Ovary (tissue), 9 donors: ENCODE measurements around the gene NOD1. TPM values are rescaled to one million over a fixed set of nuclear protein-coding genes. Genes with fewer than 3 reads are reported as not detected.

Experiments
- DNase-seq, 5 donors: peaks; one replicate each; pipeline ENCODE4 v3.0.0-alpha.2; 2019 to 2020
- H3K27ac ChIP-seq, 2 donors: fragments of 200-600 bp; one replicate each; pipeline versions ENCODE4 v1.5.1 to v1.8.0; 2019 to 2022
- H3K27me3 ChIP-seq: fragments of 200-600 bp; one replicate; pipeline ENCODE4 v1.8.0; 2022
- H3K36me3 ChIP-seq: fragments of 200-600 bp; sonication (generic); one replicate; pipeline ENCODE4 v1.5.1; 2019
- H3K4me1 ChIP-seq: one replicate; pipeline ENCODE4 v1.8.1; 2013; ENCODE audit warnings: mild to moderate bottlenecking, moderate library complexity; ENCODE audit not compliant: insufficient read depth
- H3K4me3 ChIP-seq: fragments of 200-600 bp; sonication (generic); one replicate; pipeline ENCODE4 v1.5.1; 2017
- H3K9me3 ChIP-seq, 2 donors: fragments of 200-600 bp in 1 of 2; sonication (generic) in 1 of 2; one replicate each; pipeline versions ENCODE4 v1.5.1 to v1.8.1; 2013 to 2019; ENCODE audit warnings: mild to moderate bottlenecking in 1 of 2, moderate library complexity in 1 of 2
- EP300 ChIP-seq: sonication (generic); formaldehyde crosslinking; IDR thresholded peaks from one replicate; pipeline ENCODE4 v1.6.1; 2017; ENCODE audit warnings: antibody characterized with exemption
- POLR2A ChIP-seq: fragments of 450-650 bp; IDR thresholded peaks from one replicate; pipeline ENCODE4 v1.6.1; 2017; ENCODE audit warnings: antibody characterized with exemption, mild to moderate bottlenecking, moderate library complexity
- WGBS, 3 donors: extraction: QIAGEN DNeasy Blood & Tissue Kit in 1 of 3; methylation state at CpG; one replicate each; pipeline versions ENCODE4 v1.1.5 to v1.1.7; 2013 to 2017; 5-methylcytosine and 5-hydroxymethylcytosine counted together
- intact Hi-C, 4 donors: fragments of 100-400 bp; cut with DNase I; formaldehyde crosslinking; loops; one replicate each; pipeline versions ENCODE4 v1.11.0 to v1.15.1; 2022 to 2023
- polyA plus RNA-seq, 2 donors: library from polyadenylated mRNA; stranded (reverse); fragments of 200-250 nt in 1 of 2; fragments of 350-450 nt in 1 of 2; fragmentation: Illumina TruSeq in 1 of 2; extraction: RNeasy Lipid Tissue Mini Kit (QIAGEN cat#74804) in 1 of 2; gene quantifications; one replicate each; pipeline ENCODE4 v1.2.3, GENCODE V29; 2013 to 2014
- total RNA-seq, 7 donors: library from RNA; depleted of rRNA in 2 of 7; stranded (reverse); fragments of >200 nt in 2 of 7; fragmentation: NEBNext Ultra II Directional in 3 of 7; extraction: Animal tissue kit (Norgen Biotek cat#: 25700) in 3 of 7; gene quantifications; one replicate each; pipeline versions ENCODE4 v1.1.0 to v1.2.4, GENCODE V29; 2016 to 2023
- TF ChIP-seq, protein P1 (sequence below), 3 donors: fragments of 450-650 bp in 2 of 3; fragments of 200-600 bp in 1 of 3; IDR thresholded peaks; one replicate each; pipeline versions ENCODE4 v1.5.1 to v1.8.0; 2016 to 2022; ENCODE audit warnings: antibody characterized with exemption in 3 of 3, mild to moderate bottlenecking in 1 of 3
- donor health status: DM: no; HTN: no; CAD: no; lungs with moderate emphysema.
- donor health status: DM: no; HTN: no; CAD: no.
- donor health status: Bipolar disorder and iron deficiency.
- donor health status: DM: yes; HTN: yes; CAD: no.
- donor health status: DM: no; HTN: no; CAD: no.
- donor health status: DM: yes; HTN: yes; CAD: no.

Gene NOD1
- total and polyA plus RNA-seq, 9 donors, result 15.2 to 33.5 (median 20.5) TPM

DNA sequence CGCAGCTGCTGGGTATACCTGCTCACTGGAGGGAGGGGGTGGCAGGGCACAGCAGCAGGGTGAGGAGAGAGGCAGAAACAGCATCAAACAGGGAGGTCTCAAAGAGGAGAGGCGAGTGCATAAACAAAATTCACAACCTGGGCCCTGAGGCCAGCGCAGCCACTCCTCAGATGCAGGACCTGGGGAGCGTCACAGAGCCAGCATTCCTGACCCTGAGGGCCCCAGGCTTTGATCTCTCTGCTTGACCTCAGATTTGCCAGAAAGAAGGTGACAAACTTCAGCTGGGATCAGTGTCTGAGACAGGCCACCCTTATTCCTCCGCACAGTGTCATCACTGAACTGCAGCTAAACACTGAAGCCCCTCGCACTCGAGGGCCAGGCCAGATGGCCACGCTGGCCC is 25.6 kb downstream of the NOD1 start:
- WGBS, 3 donors, result 91 to 94% (median 93%) methylated on average over 8 of the region's 8 CpGs
- peaks cover 4% of the 10 kb centered on the region for H3K4me1 ChIP-seq
- no peaks in the 10 kb centered on the region for H3K27me3 ChIP-seq
- H3K9me3 ChIP-seq, result no peaks in the 10 kb centered on the region
- peak in 1 of 5 donors; percentile 13 for DNase-seq
- no peak overlapping the region for H3K27ac ChIP-seq
- intact Hi-C loops, result no loop called here
- TF ChIP-seq, protein P1, sequence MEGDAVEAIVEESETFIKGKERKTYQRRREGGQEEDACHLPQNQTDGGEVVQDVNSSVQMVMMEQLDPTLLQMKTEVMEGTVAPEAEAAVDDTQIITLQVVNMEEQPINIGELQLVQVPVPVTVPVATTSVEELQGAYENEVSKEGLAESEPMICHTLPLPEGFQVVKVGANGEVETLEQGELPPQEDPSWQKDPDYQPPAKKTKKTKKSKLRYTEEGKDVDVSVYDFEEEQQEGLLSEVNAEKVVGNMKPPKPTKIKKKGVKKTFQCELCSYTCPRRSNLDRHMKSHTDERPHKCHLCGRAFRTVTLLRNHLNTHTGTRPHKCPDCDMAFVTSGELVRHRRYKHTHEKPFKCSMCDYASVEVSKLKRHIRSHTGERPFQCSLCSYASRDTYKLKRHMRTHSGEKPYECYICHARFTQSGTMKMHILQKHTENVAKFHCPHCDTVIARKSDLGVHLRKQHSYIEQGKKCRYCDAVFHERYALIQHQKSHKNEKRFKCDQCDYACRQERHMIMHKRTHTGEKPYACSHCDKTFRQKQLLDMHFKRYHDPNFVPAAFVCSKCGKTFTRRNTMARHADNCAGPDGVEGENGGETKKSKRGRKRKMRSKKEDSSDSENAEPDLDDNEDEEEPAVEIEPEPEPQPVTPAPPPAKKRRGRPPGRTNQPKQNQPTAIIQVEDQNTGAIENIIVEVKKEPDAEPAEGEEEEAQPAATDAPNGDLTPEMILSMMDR (IDR thresholded peaks at IDR 0.05), result no peak
- TF ChIP-seq EP300, result no peak
- H3K4me3 ChIP-seq, result no peak overlapping the region
- no peaks in the 10 kb centered on the region for H3K36me3 ChIP-seq

DNA sequence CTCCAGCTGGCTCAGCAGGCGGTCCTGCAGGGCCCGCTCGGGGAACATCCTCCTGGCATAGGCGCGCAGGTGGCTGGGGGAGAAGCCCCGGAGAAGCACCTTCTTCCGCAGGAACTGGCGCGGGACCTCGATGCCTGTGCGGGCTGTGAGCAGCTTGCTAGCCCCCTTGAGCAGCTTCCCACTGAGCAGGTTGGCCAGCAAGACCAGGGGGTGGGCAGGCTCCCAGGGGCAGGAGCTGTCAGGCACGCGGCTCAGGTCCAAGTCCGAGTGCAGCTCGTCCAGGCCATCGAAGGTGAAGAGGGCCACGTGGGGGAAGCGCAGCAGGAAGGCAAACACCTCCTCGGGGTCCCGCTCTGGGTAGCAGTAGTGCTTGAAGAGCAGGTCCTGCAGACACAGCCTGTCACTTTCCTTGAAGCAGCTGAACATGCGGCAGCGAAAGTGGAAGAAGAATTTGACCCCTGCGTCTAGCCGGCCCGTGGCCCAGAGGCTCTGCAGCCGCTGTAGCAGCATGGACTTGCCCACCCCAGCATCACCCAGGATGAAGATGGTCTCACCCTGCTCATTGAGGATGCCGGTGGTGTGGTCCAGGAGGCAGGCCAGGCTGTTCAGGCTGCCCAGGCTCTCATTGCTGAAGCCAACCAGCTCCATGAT is 26.2 kb downstream of the NOD1 start:
- intact Hi-C loops, result no loop called here
- Histone ChIP-seq H3K4me3 (no peak overlapping the region), H3K27me3 (no peaks in the 10 kb centered on the region), H3K27ac (no peak overlapping the region), H3K9me3 (no peaks in the 10 kb centered on the region), H3K4me1 (no peaks in the 10 kb centered on the region), H3K36me3 (no peaks in the 10 kb centered on the region)
- peak in 2 of 5 donors; percentile 20 to 34 for DNase-seq
- 84 to 90% (median 87%) methylated on average over 27 of the region's 27 CpGs for WGBS, 3 donors
- TF ChIP-seq POLR2A, result no peak
- TF ChIP-seq, protein P1 (IDR thresholded peaks at IDR 0.05), result no peak
- TF ChIP-seq EP300, result no peak

DNA sequence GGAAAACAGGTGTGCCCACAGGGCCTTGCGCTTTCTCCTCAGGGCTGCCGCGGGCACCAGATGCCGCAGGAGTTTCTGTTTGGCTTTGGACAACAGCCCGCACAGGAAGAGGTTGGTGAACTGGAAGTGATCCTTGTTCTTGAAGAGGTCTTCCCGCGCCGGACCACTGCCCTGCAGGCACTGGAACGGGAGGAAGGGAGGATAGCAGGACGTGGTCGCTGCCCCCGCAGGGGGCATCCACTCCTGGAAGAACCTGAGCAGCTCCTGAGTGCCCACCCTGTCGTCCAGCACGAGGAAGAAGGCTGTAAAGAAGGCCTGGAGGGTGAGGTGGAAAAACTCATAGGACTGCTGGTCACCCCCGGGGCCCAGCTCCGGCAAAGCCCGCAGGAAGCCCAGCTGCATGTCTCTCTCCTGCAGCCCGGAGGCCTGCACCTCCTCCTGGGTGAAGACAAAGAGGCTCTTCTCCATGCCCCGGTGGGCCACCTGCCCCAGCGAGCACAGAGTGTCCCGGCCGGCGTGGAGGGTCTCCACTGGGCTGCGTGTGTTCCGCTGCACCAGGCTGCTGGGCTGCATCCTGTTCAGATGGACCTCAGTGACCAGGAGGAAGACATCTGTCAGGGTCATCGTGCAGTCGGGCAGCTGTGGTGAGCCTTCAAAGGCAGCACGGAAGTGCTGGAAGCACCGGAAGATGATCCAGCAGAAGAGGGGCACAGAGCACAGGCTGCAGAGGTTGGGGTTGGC is 26.9 kb downstream of the NOD1 start:
- TF ChIP-seq POLR2A, result no peak
- no peak for TF ChIP-seq EP300
- TF ChIP-seq, protein P1 (IDR thresholded peaks at IDR 0.05), result no peak
- WGBS, 3 donors, result 81 to 87% (median 86%) methylated on average over 29 of the region's 29 CpGs

DNA sequence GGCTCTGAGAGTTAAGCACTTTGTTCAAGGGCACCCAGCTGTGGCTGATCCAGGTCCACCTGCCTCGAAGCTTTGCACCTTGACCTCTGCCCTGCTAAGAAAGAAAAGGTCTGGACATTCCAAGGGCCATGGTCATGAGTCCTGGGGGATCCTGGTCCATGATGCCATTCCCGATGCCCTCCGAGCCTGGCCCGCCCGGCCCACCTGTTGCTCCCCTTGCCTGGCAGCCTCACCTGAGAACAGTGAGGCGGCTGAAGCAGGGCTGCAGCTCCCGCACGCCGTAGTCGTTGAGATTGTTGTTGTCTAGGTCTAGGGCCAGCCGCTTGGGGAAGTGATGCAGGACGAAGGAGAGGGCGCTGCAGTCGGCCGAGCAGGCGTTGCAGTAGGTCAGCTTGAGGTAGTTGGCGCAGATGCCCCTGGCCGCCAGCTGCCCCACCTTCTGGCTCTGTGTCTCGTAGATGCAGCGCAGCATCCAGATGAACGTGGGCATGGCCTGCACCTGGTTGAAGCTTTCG is 27.5 kb downstream of the NOD1 start:
- peak in 1 of 5 donors; percentile 33 for DNase-seq
- 87 to 92% (median 90%) methylated on average over 22 of the region's 22 CpGs for WGBS, 3 donors
- no peaks in the 10 kb centered on the region for H3K9me3 ChIP-seq
- no peak for TF ChIP-seq POLR2A
- TF ChIP-seq, protein P1 (IDR thresholded peaks at IDR 0.05), result no peak
- H3K27me3 ChIP-seq, result no peaks in the 10 kb centered on the region
- H3K27ac ChIP-seq, result no peak overlapping the region
- H3K4me1 ChIP-seq, result no peaks in the 10 kb centered on the region
- H3K4me3 ChIP-seq, result no peak overlapping the region
- intact Hi-C loops, result no loop called here
- no peaks in the 10 kb centered on the region for H3K36me3 ChIP-seq

More for the DNA sequence above, 26.9 kb downstream of the NOD1 start:
- Histone ChIP-seq H3K27me3 (no peaks in the 10 kb centered on the region), H3K4me3 (no peak overlapping the region), H3K9me3 (no peaks in the 10 kb centered on the region), H3K36me3 (no peaks in the 10 kb centered on the region), H3K27ac (no peak overlapping the region), H3K4me1 (no peaks in the 10 kb centered on the region)
- peak in 2 of 5 donors; percentile 17 to 30 for DNase-seq
- intact Hi-C loops, result no loop called here
